Mesenteric fat pad (tissue), 1 donor: ENCODE measurements around the gene RETREG1. TPM values are rescaled to one million over a fixed set of nuclear protein-coding genes. Genes with fewer than 3 reads are reported as not detected.
"Not testable (repeated sequence)": the region's sequence is repeated elsewhere in the genome, so short reads cannot be mapped to it uniquely, and the experiment has no call there.

Source experiments
- DNase-seq: peaks from one replicate; pipeline ENCODE4 v3.0.0-alpha.2; 2020; ENCODE audit warnings: low spot score
- total RNA-seq: library from RNA; stranded (reverse); fragmentation: NEBNext Ultra II Directional; extraction: Animal tissue kit (Norgen Biotek cat#: 25700); gene quantifications from one replicate; pipeline ENCODE4 v1.2.1, GENCODE V29; 2021
- donor health status: DM: yes; HTN: yes; CAD: no.

Gene RETREG1
- total RNA-seq, 1 donor from 2014 or later: 63.4 TPM

GRCh38 chr5:16617274-16617968 is 624 bp upstream of the RETREG1 start:
- DNase-seq: no peak

GRCh38 chr5:16615741-16616535 is 859 bp downstream of the RETREG1 start:
- no peak for DNase-seq

- DNase-seq: no peak
Observed at GRCh38 chr5:16612007-16612406, 4.8 kb downstream of the RETREG1 start.

GRCh38 chr5:16610896-16611295 is 5.9 kb downstream of the RETREG1 start:
- DNase-seq: not testable (repeated sequence)

- DNase-seq: no peak
Observed at GRCh38 chr5:16609412-16609811, 7.4 kb downstream of the RETREG1 start.

- no peak for DNase-seq
Observed at GRCh38 chr5:16606628-16607027, 10.2 kb downstream of the RETREG1 start.

- no peak for DNase-seq
Observed at GRCh38 chr5:16603701-16604100, 13.1 kb downstream of the RETREG1 start.

- DNase-seq: no peak
Observed at GRCh38 chr5:16603295-16603694, 13.5 kb downstream of the RETREG1 start.

GRCh38 chr5:16602182-16602581 is 14.6 kb downstream of the RETREG1 start:
- DNase-seq: no peak

- DNase-seq: no peak
Observed at GRCh38 chr5:16600946-16601345, 15.9 kb downstream of the RETREG1 start.

GRCh38 chr5:16600397-16600796 is 16.4 kb downstream of the RETREG1 start:
- no peak for DNase-seq

GRCh38 chr5:16597946-16598694 is 18.7 kb downstream of the RETREG1 start:
- DNase-seq: no peak

- no peak for DNase-seq
Observed at GRCh38 chr5:16596581-16596940, 20.2 kb downstream of the RETREG1 start.

- no peak for DNase-seq
Observed at GRCh38 chr5:16595881-16596580, 20.8 kb downstream of the RETREG1 start.

GRCh38 chr5:16593628-16594027 is 23.2 kb downstream of the RETREG1 start:
- DNase-seq: no peak

- no peak for DNase-seq
Observed at GRCh38 chr5:16593013-16593412, 23.8 kb downstream of the RETREG1 start.

- DNase-seq: no peak
Observed at GRCh38 chr5:16592255-16592654, 24.5 kb downstream of the RETREG1 start.

GRCh38 chr5:16590685-16591084 is 26.1 kb downstream of the RETREG1 start:
- DNase-seq: no peak

- DNase-seq: no peak
Observed at GRCh38 chr5:16589658-16590057, 27.1 kb downstream of the RETREG1 start.

GRCh38 chr5:16588434-16589214 is 28.2 kb downstream of the RETREG1 start:
- no peak for DNase-seq

- no peak for DNase-seq
Observed at GRCh38 chr5:16586556-16586955, 30.2 kb downstream of the RETREG1 start.
